Keratinocyte (primary cell): ENCODE measurements around the gene FNDC3B. TPM values are rescaled to one million over a fixed set of nuclear protein-coding genes. Genes with fewer than 3 reads are reported as not detected.

Experiments
- DNase-seq: peaks from one replicate; pipeline ENCODE4 v3.0.0-alpha.2; 2011; ENCODE audit warnings: low read depth, missing footprints, low spot score
- FAIRE-seq: peaks from 2 replicates; lab custom pipeline; 2011; peaks lifted over from hg19 to GRCh38; lab: Jason Lieb, UNC
- H2AFZ ChIP-seq: 2 replicates; pipeline ENCODE4 v1.6.0; 2012; ENCODE audit warnings: low read length, control low read depth, inconsistent platforms; ENCODE audit not compliant: control insufficient read depth
- H3K27ac ChIP-seq: 2 replicates; pipeline ENCODE4 v1.5.1; 2011; ENCODE audit warnings: low read length; ENCODE audit not compliant: control insufficient read depth, insufficient read depth
- H3K27me3 ChIP-seq: 3 replicates; pipeline ENCODE4 v1.6.0; 2011; ENCODE audit warnings: low read length; ENCODE audit not compliant: control insufficient read depth, insufficient read depth; ENCODE audit errors: extremely low read depth
- H3K36me3 ChIP-seq, 2 experiments: 2 replicates in 1 of 2; 3 replicates in 1 of 2; pipeline ENCODE4 v1.5.1; 2011; ENCODE audit warnings: low read length in 2 of 2, mild to moderate bottlenecking in 1 of 2; ENCODE audit not compliant: control insufficient read depth in 2 of 2, insufficient read depth in 2 of 2; ENCODE audit errors: extremely low read depth in 1 of 2
- H3K4me1 ChIP-seq: 3 replicates; pipeline ENCODE4 v1.5.1; 2011; ENCODE audit warnings: low read length; ENCODE audit not compliant: control insufficient read depth, insufficient read depth; ENCODE audit errors: extremely low read depth
- H3K4me2 ChIP-seq: 3 replicates; pipeline ENCODE4 v1.6.0; 2011; ENCODE audit warnings: low read depth, low read length; ENCODE audit not compliant: control insufficient read depth, insufficient read depth; ENCODE audit errors: extremely low read depth
- H3K4me3 ChIP-seq, 3 experiments: fragments of 200-600 bp in 1 of 3; sonication (generic) in 1 of 3; 2 replicates in 2 of 3; 3 replicates in 1 of 3; pipeline ENCODE4 v1.5.1; 2011 to 2016; ENCODE audit warnings: low read length in 3 of 3, mild to moderate bottlenecking in 3 of 3, control low read depth in 2 of 3, inconsistent platforms in 1 of 3, low read depth in 1 of 3, mixed read lengths in 1 of 3, mixed run types in 1 of 3, moderate library complexity in 1 of 3; ENCODE audit not compliant: control insufficient read depth in 2 of 3, insufficient read depth in 2 of 3; ENCODE audit errors: extremely low read depth in 1 of 3
- H3K79me2 ChIP-seq: 2 replicates; pipeline ENCODE4 v1.6.0; 2012; ENCODE audit warnings: low read length; ENCODE audit not compliant: control insufficient read depth, insufficient read depth
- H3K9ac ChIP-seq: 3 replicates; pipeline ENCODE4 v1.6.0; 2011; ENCODE audit warnings: low read length; ENCODE audit not compliant: control insufficient read depth, insufficient read depth; ENCODE audit errors: extremely low read depth
- H3K9me1 ChIP-seq: 3 replicates; pipeline ENCODE4 v1.6.0; 2011; ENCODE audit warnings: low read length; ENCODE audit not compliant: control insufficient read depth, insufficient read depth; ENCODE audit errors: extremely low read depth
- H3K9me3 ChIP-seq: 2 replicates; pipeline ENCODE4 v1.5.1; 2012; ENCODE audit warnings: low read depth, low read length; ENCODE audit not compliant: control insufficient read depth
- H4K20me1 ChIP-seq: 3 replicates; pipeline ENCODE4 v1.6.0; 2011; ENCODE audit warnings: low read length; ENCODE audit not compliant: control insufficient read depth, insufficient read depth; ENCODE audit errors: extremely low read depth
- CTCF ChIP-seq, 3 experiments: IDR thresholded peaks in 1 of 3; conservative IDR thresholded peaks in 1 of 3; optimal IDR thresholded peaks in 1 of 3; 2 replicates in 2 of 3; 3 replicates in 1 of 3; pipeline versions ENCODE3 to v1.5.1; 2011; ENCODE audit warnings: low read length in 3 of 3, mild to moderate bottlenecking in 3 of 3, moderate library complexity in 2 of 3, control low read depth in 1 of 3, inconsistent platforms in 1 of 3; ENCODE audit not compliant: insufficient read depth in 2 of 3; ENCODE audit errors: extremely low read depth in 1 of 3
- EZH2 ChIP-seq: IDR thresholded peaks from one replicate; pipeline ENCODE4 v1.6.1; 2012; ENCODE audit warnings: inconsistent platforms, mild to moderate bottlenecking, low read length, moderate library complexity
- dilution Hi-C: fragments of 300-500 bp; cut with MboI; formaldehyde crosslinking; loops from one replicate; pipeline ENCODE4 v1.7.0; 2020; ENCODE audit warnings: low sequenced_read_pairs; ENCODE audit not compliant: extremely low pct_ligation_motif_present
- polyA plus RNA-seq, 5 experiments: library from polyadenylated mRNA; depleted of rRNA in 3 of 5; stranded (reverse) in 3 of 5; stranded (forward) in 1 of 5; unstranded in 1 of 5; fragments of >200 nt; gene quantifications; 1 replicate in 1 of 5; 2 replicates in 3 of 5; 3 replicates in 1 of 5; pipeline versions ENCODE4 v1.2.1 to v1.2.3, GENCODE V29; 2011 to 2012; ENCODE audit warnings: missing spikeins in 2 of 5, low read depth in 1 of 5, low replicate concordance in 1 of 5

FNDC3B gene
- polyA plus RNA-seq, 1 donor (not counting 4 experiments of a cell fraction or from before 2014, with no cell fraction given) = 31.4 TPM

- Histone ChIP-seq H4K20me1 (no peaks in the 10 kb centered on the region), H3K79me2 (peaks cover 34% of the 10 kb centered on the region)
- no peak for FAIRE-seq
Observed at GRCh38 chr3:172227340-172228035, 188.1 kb downstream of the FNDC3B start.

GRCh38 chr3:172228036-172228415 lies 188.6 kb downstream of the FNDC3B start:
- FAIRE-seq (no peak), DNase-seq (no peak)
- Histone ChIP-seq H3K4me3 (no peak overlapping the region), H3K27me3 (no peaks in the 10 kb centered on the region), H4K20me1 (no peaks in the 10 kb centered on the region), H3K4me2 (no peak overlapping the region), H2AFZ (no peak overlapping the region), H3K9me1 (no peaks in the 10 kb centered on the region), H3K27ac (no peak overlapping the region), H3K9ac (no peak overlapping the region), H3K79me2 (peaks cover 31% of the 10 kb centered on the region), H3K9me3 (no peaks in the 10 kb centered on the region), H3K36me3 (peaks cover 0 to 8% of the 10 kb centered on the region in 2 experiments), H3K4me1 (no peaks in the 10 kb centered on the region)
- TF ChIP-seq CTCF (optimal IDR thresholded peaks at IDR 0.05 in 1 of 3, IDR thresholded peaks at IDR 0.05 in 1 of 3, conservative IDR thresholded peaks at IDR 0.05 in 1 of 3; ENCODE audit: extremely low read depth in 1 of 3, insufficient read depth in 2 of 3, low read length in 3 of 3) (no peak), EZH2 (no peak)
- dilution Hi-C loops = no loop called here

More at GRCh38 chr3:172227340-172228035, 188.1 kb downstream of the FNDC3B start:
- no peak overlapping the region for H3K4me2 ChIP-seq
- no peaks in the 10 kb centered on the region for H3K4me1 ChIP-seq
- H3K36me3 ChIP-seq = peaks cover 0 to 8% of the 10 kb centered on the region in 2 experiments
- no peak overlapping the region for H3K4me3 ChIP-seq
- TF ChIP-seq CTCF (optimal IDR thresholded peaks at IDR 0.05 in 1 of 3, IDR thresholded peaks at IDR 0.05 in 1 of 3, conservative IDR thresholded peaks at IDR 0.05 in 1 of 3; ENCODE audit: extremely low read depth in 1 of 3, insufficient read depth in 2 of 3, low read length in 3 of 3) (no peak), EZH2 (no peak)
- DNase-seq = no peak
- no peaks in the 10 kb centered on the region for H3K9me3 ChIP-seq
- H3K9ac ChIP-seq = no peak overlapping the region
- dilution Hi-C loops = no loop called here
- H3K27me3 ChIP-seq = no peaks in the 10 kb centered on the region
- H3K27ac ChIP-seq = no peak overlapping the region
- H2AFZ ChIP-seq = no peak overlapping the region
- no peaks in the 10 kb centered on the region for H3K9me1 ChIP-seq
